Measurements from ENCODE around the gene CPVL. TPM values are rescaled to one million over a fixed set of nuclear protein-coding genes. Genes with fewer than 3 reads are reported as not detected.

The CPVL gene
- total RNA-seq (2021; ENCODE audit: unreplicated experiment) (10.3 TPM), Bru-seq, nascent RNA (percentile 31 among the genes with signal in this experiment), BruChase-seq, experiment 1, labeled RNA remaining after a 6-hour chase (percentile 19 among the genes with signal in this experiment), BruChase-seq, experiment 2, labeled RNA remaining after a 2-hour chase (percentile 24 among the genes with signal in this experiment)
- polyA plus RNA-seq (2012) = 7.6 and 9.1 TPM in 2 replicates
- long read RNA-seq, transcript CPVL-201 (13 exons, 2,091 nt) = major isoform, 15 of 19 reads
- long read RNA-seq, partial matches to known transcripts = 1 of 19 reads
- long read RNA-seq, other reads (novel, unspliced or antisense) = 0 of 19 reads

DNA sequence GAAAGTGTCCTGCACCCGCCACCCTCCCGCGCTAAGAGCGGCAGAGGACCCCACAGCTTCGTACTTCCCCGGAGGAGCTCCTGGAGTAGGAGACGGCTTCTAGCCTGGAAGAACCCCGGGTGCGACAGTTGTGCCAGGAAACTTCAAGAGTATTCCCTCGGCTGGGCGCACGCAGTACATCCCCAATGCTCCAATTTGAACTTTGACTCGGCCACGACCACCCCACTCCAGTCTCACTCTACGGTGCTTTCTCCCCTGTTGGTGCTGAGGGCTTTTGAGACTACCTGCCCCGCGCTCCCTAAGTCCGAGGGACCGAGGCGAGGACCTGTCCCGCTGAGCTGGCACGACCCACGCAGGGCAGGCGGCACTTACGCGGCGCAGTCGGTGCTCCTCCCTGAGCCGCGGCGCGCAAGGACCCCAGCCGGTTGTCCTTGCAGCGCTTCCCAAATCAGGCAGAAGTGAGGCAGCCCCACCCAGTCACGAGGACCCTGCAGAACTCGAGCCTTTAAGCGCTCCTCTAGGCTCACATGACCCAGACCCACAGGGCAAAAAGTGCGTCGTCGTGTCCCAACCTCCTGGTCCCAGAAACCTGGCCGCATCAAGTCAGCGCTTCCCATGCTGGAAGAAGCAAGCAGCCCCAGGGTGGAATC is at the start of gene CPVL:
TSS of gene CPVL (minus strand) at position 481 of the 650 bp plus-strand sequence. CDS start 25,476 bp downstream, outside the sequence.
- Histone ChIP-seq H3K4me3 (replicated peaks in 1 of 2; ENCODE audit: low read depth in 1 of 2, low read length in 2 of 2) (peak within 1 kb of the TSS; percentile 52 to 60), H2AFZ (ENCODE audit: low read depth, low read length, poor library complexity, severe bottlenecking) (peak within 1 kb of the TSS; percentile 73), H3K4me1 (ENCODE audit: control insufficient read depth in 1 of 2, insufficient read depth in 2 of 2, low read length in 2 of 2) (peaks cover 3 to 14% of the 10 kb centered on the region in 2 experiments; a peak in 2 of 4 replicates), H3K36me3 (ENCODE audit: control insufficient read depth in 1 of 2, insufficient read depth in 2 of 2, low read length in 2 of 2) (no peaks in the 10 kb centered on the region), H3K79me2 (ENCODE audit: insufficient read depth, low read length) (no peaks in the 10 kb centered on the region), H3K9ac (ENCODE audit: low read length) (peak within 1 kb of the TSS; percentile 40), H3K9me3 (ENCODE audit: control insufficient read depth in 1 of 2, insufficient read depth in 1 of 2, low read depth in 1 of 2, low read length in 2 of 2) (no peaks in the 10 kb centered on the region), H4K20me1 (ENCODE audit: insufficient read depth) (no peaks in the 10 kb centered on the region), H3K27ac (ENCODE audit: low read depth, low read length) (no peak within 1 kb of the TSS), H3K9me2 (ENCODE audit: insufficient read depth) (no peaks in the 10 kb centered on the region), H3K27me3 (ENCODE audit: insufficient read depth, low read length) (no peaks in the 10 kb centered on the region), H3K4me2 (ENCODE audit: low read length) (peak within 1 kb of the TSS; percentile 73)
- ChIA-PET POLR2A (no interaction called here), CTCF (interaction anchor here (0.6 kb wide), 1 partner anchor 10 kb away, joined by 3 read pairs; no protein-coding TSS in a partner anchor), RAD21 (ENCODE audit: low non-redundant PET in 1 of 2, low total read pairs in 2 of 2, uncharacterized antibody in 2 of 2, unreplicated experiment in 2 of 2) (no interaction called here)
- peak; percentile 89 for ATAC-seq
- DNase-seq (ENCODE audit: low read depth, low spot score) = peak; percentile 29
- TSS peak; percentile 47 for BruUV-seq (replicated peaks)
- intact Hi-C loops (cut with micrococcal nuclease) = no loop called here
- TF ChIP-seq SIN3A (IDR thresholded peaks at IDR 0.05; ENCODE audit: low read depth) (no peak), POLR2AphosphoS5 (IDR thresholded peaks at IDR 0.05; ENCODE audit: low read depth, low read length) (peak; percentile 30), YY1 (IDR thresholded peaks at IDR 0.05; ENCODE audit: extremely low read depth, insufficient replicate concordance, low read depth, low read length) (no peak), TCF7L2 (IDR thresholded peaks at IDR 0.05; ENCODE audit: borderline replicate concordance, extremely low read depth, insufficient read depth, insufficient read length) (no peak), ZFX (IDR thresholded peaks at IDR 0.05) (no peak), CBX3 (IDR thresholded peaks at IDR 0.05; ENCODE audit: low read depth) (peak; percentile 13; the same call in 1 of the 2 replicates), EGR1 (IDR thresholded peaks at IDR 0.05; ENCODE audit: low read depth) (no peak)
- TF ChIP-seq, protein P1, sequence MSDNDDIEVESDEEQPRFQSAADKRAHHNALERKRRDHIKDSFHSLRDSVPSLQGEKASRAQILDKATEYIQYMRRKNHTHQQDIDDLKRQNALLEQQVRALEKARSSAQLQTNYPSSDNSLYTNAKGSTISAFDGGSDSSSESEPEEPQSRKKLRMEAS (IDR thresholded peaks at IDR 0.05) = peak; percentile 30; the same call in 1 of the 2 replicates
